ENCODE measurements around the gene PRKAB1.
"Not testable (repeated sequence)": the region's sequence is repeated elsewhere in the genome, so short reads cannot be mapped to it uniquely, and the experiment has no call there.

PRKAB1 gene, protein sequence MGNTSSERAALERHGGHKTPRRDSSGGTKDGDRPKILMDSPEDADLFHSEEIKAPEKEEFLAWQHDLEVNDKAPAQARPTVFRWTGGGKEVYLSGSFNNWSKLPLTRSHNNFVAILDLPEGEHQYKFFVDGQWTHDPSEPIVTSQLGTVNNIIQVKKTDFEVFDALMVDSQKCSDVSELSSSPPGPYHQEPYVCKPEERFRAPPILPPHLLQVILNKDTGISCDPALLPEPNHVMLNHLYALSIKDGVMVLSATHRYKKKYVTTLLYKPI

GRCh38 chr12:119667577-119668323 is at the start of gene PRKAB1:
PRKAB1 (plus strand) TSS chr12:119668133; CDS start chr12:119668245, 112 bp downstream.
- in situ Hi-C loops (cut with HindIII; ENCODE audit: low sequenced_read_pairs) = no loop called here

GRCh38 chr12:119618328-119618896 is 49.5 kb upstream of the PRKAB1 start:
- in situ Hi-C loops (cut with HindIII; ENCODE audit: low sequenced_read_pairs) = not testable (repeated sequence)

DNA sequence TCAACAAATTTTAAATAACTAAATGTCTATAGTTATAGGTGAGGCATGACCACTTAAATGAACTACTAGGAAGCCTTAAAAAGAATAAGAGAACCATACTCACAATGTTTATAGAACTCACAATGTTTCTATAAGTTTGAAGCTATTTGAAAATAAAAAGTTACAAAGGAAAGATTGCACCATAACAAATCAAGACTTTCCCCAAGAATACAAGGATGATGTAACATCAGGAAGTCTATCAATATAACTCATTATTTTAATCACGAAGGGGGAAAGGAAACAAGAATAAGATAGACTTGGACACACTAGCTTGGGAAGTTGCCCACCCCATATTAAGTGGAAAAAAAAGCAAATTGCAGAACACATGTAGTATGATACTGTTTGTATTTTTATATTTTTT is 47.4 kb upstream of the PRKAB1 start:
- in situ Hi-C loops (cut with HindIII; ENCODE audit: low sequenced_read_pairs) = no loop called here

DNA sequence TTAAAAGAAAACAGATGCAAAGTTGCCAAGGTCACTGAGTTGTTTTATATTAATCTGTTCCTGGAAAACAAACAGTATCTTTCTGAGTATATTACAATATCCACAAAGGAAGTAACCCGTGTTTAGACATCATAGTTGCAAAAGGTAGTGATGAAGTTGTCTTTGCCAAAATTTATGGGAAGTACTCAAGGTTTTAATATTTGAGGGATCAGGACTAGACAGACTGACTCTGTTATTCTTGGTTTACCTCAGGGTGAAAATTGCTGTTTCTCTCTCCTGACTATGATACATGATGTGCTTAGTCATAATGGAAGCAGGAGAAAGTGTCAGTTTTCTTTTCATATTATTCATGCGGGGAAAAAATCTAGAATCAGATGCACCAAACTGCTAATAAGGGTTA is 46.1 kb upstream of the PRKAB1 start:
- in situ Hi-C loops (cut with HindIII; ENCODE audit: low sequenced_read_pairs) = no loop called here

DNA sequence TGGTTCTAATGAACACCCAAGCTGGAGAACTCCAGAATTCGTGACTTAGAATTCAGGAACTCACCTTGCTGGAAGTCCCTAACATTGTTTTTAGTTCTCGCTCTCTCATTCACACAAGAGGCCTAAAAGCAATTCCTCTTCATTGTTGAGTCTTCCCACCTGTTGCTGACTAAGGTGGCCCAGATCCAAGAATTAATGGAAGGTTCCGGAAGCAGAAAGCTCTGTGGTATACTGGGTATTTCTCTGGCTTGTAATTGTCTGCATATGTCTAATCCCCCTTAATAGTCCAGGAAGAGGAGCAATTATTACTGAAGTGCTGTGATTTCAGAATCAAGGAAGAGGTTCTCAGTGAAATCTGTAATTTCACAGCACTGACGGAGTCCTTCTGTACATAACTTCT is 43.0 kb upstream of the PRKAB1 start:
- in situ Hi-C loops (cut with HindIII; ENCODE audit: low sequenced_read_pairs) = no loop called here

DNA sequence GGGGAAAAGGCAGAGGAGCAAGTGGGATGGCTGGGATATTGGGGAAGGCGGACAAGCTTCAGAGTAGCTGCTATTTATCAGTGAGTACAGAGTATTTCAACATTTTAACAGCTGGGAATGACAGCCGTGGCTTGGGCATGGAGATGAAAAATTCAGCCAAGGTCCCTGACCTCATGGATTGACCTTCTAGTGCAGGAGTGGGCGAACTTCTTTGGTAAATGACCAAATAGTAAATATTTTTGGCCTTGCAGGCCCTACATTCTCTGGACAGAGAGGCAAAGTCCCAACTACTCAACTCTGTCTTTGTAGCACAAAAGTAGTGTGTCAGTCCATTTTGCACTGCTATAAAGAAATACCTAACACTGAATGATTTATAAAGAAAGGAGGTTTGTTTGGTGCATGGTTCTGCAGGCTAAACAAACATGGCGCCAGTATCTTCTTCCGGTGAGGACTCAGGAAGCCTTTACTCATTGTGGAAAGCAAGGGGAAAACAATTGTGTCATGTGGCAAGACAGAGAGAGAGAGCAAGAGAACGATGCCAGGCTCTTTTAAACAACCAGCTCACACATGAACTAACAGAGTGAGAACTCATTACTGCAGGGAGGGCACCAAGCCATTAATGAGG is 40.8 kb upstream of the PRKAB1 start:
- in situ Hi-C loops (cut with HindIII; ENCODE audit: low sequenced_read_pairs) = no loop called here

GRCh38 chr12:119627686-119628085 is 40.2 kb upstream of the PRKAB1 start:
- in situ Hi-C loops (cut with HindIII; ENCODE audit: low sequenced_read_pairs) = no loop called here

DNA sequence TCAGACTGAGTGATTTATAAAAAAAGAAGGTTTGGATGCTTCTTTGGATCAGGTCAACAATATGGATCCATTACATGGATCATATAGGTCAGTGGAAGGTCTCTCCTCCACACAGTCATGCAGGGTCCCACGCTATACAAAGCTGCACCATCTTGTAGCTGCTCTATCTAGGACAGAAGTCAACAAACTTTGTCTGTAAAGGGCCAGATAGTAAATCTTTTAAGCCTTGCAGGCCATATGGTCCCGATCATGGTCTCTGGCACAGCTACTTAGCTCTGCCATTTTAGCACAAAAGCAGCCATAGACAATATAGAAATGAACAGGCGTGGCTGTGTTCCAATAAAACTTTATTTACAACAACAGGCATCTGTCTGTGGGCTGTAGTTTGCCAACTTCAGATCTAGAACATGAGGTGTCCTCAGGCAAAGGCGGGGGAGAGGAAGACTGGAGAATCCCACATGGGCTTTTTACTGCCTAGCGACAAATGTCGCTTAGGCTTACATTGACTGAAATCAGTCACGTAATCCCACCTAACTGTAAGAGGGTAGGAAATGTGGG is 37.6 kb upstream of the PRKAB1 start:
- in situ Hi-C loops (cut with HindIII; ENCODE audit: low sequenced_read_pairs) = no loop called here

DNA sequence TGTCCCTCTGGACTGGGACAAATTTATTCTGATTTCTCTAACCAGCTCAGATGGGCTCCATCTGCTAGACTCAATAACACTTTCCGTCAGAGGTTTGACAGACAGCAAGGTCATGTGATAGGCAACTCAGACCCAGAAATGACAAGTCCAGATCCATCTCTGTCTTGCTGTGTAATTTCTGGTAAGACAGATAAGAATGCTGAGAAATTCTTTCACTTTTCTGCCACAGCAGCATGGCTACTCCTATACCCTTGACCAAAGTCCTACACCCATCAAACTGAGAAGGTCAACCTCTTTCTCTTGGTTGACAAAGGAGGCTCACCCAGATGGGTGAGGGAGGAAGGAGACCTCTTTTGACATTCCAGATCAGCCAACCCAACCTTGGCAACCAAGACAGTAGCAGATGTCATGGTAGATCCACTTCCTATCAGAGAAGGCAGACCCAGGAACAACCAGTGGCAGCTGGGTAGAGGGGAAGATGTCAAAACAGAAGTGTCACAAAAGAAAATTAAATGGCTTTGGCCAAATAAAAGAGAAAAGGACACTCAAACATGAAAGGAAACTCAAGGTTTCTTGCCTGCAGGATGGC is 36.9 kb upstream of the PRKAB1 start:
- in situ Hi-C loops (cut with HindIII; ENCODE audit: low sequenced_read_pairs) = no loop called here

DNA sequence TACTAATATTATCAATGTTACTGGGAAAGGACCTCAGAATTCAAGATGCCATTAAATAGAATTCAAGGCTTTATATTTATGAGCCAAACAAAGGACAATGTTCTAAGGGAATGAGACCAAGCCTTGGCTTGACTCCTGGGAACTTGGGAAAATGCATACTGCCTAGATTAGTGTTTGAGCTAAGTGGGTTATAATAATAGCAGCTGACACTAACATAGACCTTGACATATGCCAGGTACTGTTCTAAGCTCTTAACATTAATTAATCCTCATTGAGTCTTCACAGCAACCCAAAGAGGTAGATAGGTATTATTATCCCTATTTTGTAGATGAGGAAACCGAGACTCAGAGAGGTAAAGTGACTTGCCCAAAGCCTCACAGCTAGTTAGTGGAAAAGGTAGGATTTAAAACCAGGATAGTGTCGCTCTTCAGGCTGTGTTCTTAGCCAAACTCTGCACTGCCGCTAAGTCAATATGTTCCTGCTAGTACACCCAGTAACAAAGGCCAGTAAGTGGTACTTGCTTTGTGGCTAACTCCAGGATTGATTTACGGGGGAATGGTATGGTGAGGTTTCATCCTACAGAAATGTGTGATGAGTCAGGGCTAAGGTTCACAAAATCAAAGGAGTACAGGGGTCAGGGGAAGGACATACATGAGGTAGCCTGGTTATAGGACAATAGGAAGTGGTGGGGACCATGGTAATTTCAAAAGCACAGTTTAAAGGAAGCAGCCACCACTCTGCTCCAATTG is 35.8 kb upstream of the PRKAB1 start:
- in situ Hi-C loops (cut with HindIII; ENCODE audit: low sequenced_read_pairs) = no loop called here

GRCh38 chr12:119634743-119635142 is 33.2 kb upstream of the PRKAB1 start:
- in situ Hi-C loops (cut with HindIII; ENCODE audit: low sequenced_read_pairs) = no loop called here

- in situ Hi-C loops (cut with HindIII; ENCODE audit: low sequenced_read_pairs) = no loop called here
Measured at GRCh38 chr12:119642986-119643385, 24.9 kb upstream of the PRKAB1 start.

- in situ Hi-C loops (cut with HindIII; ENCODE audit: low sequenced_read_pairs) = no loop called here
Measured at GRCh38 chr12:119644930-119645329, 23.0 kb upstream of the PRKAB1 start.

GRCh38 chr12:119645535-119646059 is 22.3 kb upstream of the PRKAB1 start:
- in situ Hi-C loops (cut with HindIII; ENCODE audit: low sequenced_read_pairs) = no loop called here

DNA sequence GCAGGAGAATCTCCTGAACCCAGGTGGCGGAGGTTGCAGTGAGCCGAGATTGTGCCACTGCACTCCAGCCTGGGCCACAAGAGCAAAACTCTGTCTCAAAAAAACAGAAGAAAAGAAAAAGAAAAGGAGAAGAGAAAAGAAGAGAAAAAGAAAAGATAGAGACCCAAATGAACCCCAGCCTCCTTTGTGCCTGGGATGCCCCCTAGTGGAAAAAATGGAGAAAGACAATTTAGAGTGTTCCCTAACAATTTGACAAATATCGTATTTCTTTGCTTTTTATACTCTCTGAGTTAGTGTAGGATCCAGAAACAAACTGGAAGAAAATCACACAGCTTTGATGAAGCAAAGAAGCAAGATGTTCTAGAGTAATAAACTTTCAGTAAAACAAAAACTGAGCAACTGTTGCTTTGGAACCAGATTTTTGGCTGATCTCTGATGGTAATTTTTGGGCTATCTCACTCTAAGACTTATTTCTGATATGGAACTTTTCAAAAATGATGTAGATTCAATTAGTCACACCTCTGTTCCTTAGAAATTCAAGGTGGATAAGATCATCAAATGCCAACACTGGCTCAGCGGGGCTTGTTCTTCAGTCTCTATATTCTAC is 18.6 kb upstream of the PRKAB1 start:
- in situ Hi-C loops (cut with HindIII; ENCODE audit: low sequenced_read_pairs) = no loop called here

DNA sequence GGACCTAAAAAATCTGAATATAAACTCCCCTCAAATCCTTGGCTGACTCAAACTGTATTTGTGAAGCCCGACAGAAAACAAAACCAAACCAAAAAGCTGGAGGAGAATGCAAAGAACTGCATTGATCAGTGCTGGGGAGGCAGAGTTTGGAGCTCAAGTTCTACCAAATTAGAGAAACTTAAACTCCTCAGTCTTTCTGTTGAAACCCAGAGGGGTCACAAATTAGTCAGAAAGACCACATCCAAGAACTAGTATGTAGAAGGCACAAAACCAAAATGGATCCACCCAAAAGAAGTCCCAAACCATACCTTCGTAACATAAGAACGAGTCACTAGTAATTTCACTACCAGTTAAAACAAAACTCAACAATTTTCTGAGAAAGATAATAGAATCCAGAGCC is 15.3 kb upstream of the PRKAB1 start:
- in situ Hi-C loops (cut with HindIII; ENCODE audit: low sequenced_read_pairs) = no loop called here

- in situ Hi-C loops (cut with HindIII; ENCODE audit: low sequenced_read_pairs) = not testable (repeated sequence)
Measured at GRCh38 chr12:119657001-119657400, 10.9 kb upstream of the PRKAB1 start.

- in situ Hi-C loops (cut with HindIII; ENCODE audit: low sequenced_read_pairs) = not testable (repeated sequence)
Measured at GRCh38 chr12:119658166-119658565, 9.8 kb upstream of the PRKAB1 start.

DNA sequence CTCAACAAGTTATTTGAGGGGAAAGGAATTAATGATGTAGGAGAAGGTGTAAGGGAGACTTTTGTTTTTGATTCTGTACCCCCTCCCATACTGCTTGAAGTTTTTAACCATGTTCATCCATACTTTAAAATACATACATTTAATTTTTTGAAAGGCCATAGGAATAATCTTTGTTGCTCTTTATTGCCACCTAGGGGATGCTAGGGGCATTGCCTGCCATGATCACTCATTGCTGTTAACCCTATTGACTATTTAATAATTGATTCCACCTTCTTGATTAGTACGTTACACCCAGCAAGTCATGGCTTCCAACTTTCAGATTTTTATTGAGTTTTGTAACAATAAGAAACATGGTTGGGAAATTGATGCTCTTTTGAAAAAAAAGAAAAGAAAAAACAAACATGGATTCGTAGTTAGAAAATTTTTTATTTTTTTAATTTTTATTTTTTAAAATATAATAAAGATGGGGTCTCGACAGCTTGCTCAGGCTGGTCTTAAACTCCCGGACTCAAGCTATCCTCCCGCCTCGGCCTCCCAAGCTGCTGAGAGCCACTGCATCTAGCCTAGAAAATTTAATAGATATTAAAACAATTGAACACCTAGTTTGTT is 8.5 kb upstream of the PRKAB1 start:
- in situ Hi-C loops (cut with HindIII; ENCODE audit: low sequenced_read_pairs) = no loop called here
